Measurements from ENCODE around the gene CH25H. TPM values are rescaled to one million over a fixed set of nuclear protein-coding genes. Genes with fewer than 3 reads are reported as not detected.
"Not testable (repeated sequence)": the region's sequence is repeated elsewhere in the genome, so short reads cannot be mapped to it uniquely, and the experiment has no call there.

The CH25H gene
- total RNA-seq, 2 experiments from 2014 or later = not detected

- no peak overlapping the region for H3K4me3 Mint-ChIP-seq
- no peak for DNase-seq
- POLR2A ChIA-PET = no interaction called here
- no peaks in the 10 kb centered on the region for H3K9me3 Mint-ChIP-seq
- CTCF ChIA-PET = interaction anchor here (0.8 to 1.2 kb wide), 3 partner anchors 39 to 241 kb away, joined by 3 read pairs; no protein-coding TSS in a partner anchor
- no peak overlapping the region for H3K27ac Mint-ChIP-seq
- no peaks in the 10 kb centered on the region for H3K36me3 Mint-ChIP-seq (ENCODE audit: low read depth)
- H3K27me3 Mint-ChIP-seq = peaks cover 29% of the 10 kb centered on the region
- H3K4me1 Mint-ChIP-seq = no peaks in the 10 kb centered on the region
These were observed 31.3 kb downstream of the CH25H start for GRCh38 chr10:89175816-89176215.

- H3K27ac Mint-ChIP-seq = no peak overlapping the region
- H3K9me3 Mint-ChIP-seq = no peaks in the 10 kb centered on the region
- H3K27me3 Mint-ChIP-seq = peaks cover 36% of the 10 kb centered on the region
- POLR2A ChIA-PET = no interaction called here
- H3K36me3 Mint-ChIP-seq (ENCODE audit: low read depth) = no peaks in the 10 kb centered on the region
- DNase-seq = no peak
- H3K4me1 Mint-ChIP-seq = no peaks in the 10 kb centered on the region
- CTCF ChIA-PET = no interaction called here
- H3K4me3 Mint-ChIP-seq = no peak overlapping the region
These were observed 34.0 kb downstream of the CH25H start for GRCh38 chr10:89173075-89173474.

GRCh38 chr10:89171996-89172395 lies 35.1 kb downstream of the CH25H start:
- ChIA-PET POLR2A (no interaction called here), CTCF (no interaction called here)
- DNase-seq = no peak
- Mint-ChIP-seq H3K36me3 (ENCODE audit: low read depth) (no peaks in the 10 kb centered on the region), H3K4me1 (no peaks in the 10 kb centered on the region), H3K4me3 (no peak overlapping the region), H3K9me3 (no peaks in the 10 kb centered on the region), H3K27me3 (peaks cover 36% of the 10 kb centered on the region), H3K27ac (no peak overlapping the region)

- Mint-ChIP-seq H3K36me3 (ENCODE audit: low read depth) (no peaks in the 10 kb centered on the region), H3K9me3 (no peaks in the 10 kb centered on the region), H3K4me3 (no peak overlapping the region), H3K27ac (no peak overlapping the region), H3K4me1 (no peaks in the 10 kb centered on the region), H3K27me3 (peaks cover 39% of the 10 kb centered on the region)
- POLR2A ChIA-PET = no interaction called here
- CTCF ChIA-PET = no interaction called here
- no peak for DNase-seq
These were observed 35.7 kb downstream of the CH25H start for GRCh38 chr10:89171263-89171872.

GRCh38 chr10:89168354-89168900 lies 38.7 kb downstream of the CH25H start:
- H3K27me3 Mint-ChIP-seq = peaks cover 44% of the 10 kb centered on the region
- POLR2A ChIA-PET, CTCF ChIA-PET: not testable (repeated sequence)

GRCh38 chr10:89167915-89168314 lies 39.2 kb downstream of the CH25H start:
- no peak overlapping the region for H3K27ac Mint-ChIP-seq
- peaks cover 24% of the 10 kb centered on the region for H3K4me1 Mint-ChIP-seq
- POLR2A ChIA-PET = no interaction called here
- no peaks in the 10 kb centered on the region for H3K36me3 Mint-ChIP-seq (ENCODE audit: low read depth)
- peaks cover 41% of the 10 kb centered on the region for H3K27me3 Mint-ChIP-seq
- no peaks in the 10 kb centered on the region for H3K9me3 Mint-ChIP-seq
- CTCF ChIA-PET = interaction anchor here (1.1 kb wide), 1 partner anchor 46 kb away, joined by 3 read pairs; no protein-coding TSS in a partner anchor
- H3K4me3 Mint-ChIP-seq = no peak overlapping the region
- DNase-seq = no peak

More at GRCh38 chr10:89168354-89168900, 38.7 kb downstream of the CH25H start:
- not testable (repeated sequence) for H3K27ac Mint-ChIP-seq; H3K9me3 Mint-ChIP-seq; H3K36me3 Mint-ChIP-seq (ENCODE audit: low read depth); H3K4me3 Mint-ChIP-seq; DNase-seq
- peaks cover 19% of the 10 kb centered on the region for H3K4me1 Mint-ChIP-seq

- no peak for DNase-seq
- peaks cover 27% of the 10 kb centered on the region for H3K27me3 Mint-ChIP-seq
- H3K9me3 Mint-ChIP-seq = no peaks in the 10 kb centered on the region
- H3K27ac Mint-ChIP-seq = no peak overlapping the region
- ChIA-PET CTCF (no interaction called here), POLR2A (no interaction called here)
- H3K4me3 Mint-ChIP-seq = no peak overlapping the region
- H3K36me3 Mint-ChIP-seq (ENCODE audit: low read depth) = no peaks in the 10 kb centered on the region
- H3K4me1 Mint-ChIP-seq = peaks cover 24% of the 10 kb centered on the region
These were observed 41.2 kb downstream of the CH25H start for GRCh38 chr10:89165923-89166322.

GRCh38 chr10:89164920-89165319 lies 42.2 kb downstream of the CH25H start:
- ChIA-PET POLR2A (no interaction called here), CTCF (interaction anchor here (2.1 kb wide), 1 partner anchor 49 kb away, joined by 5 read pairs; no protein-coding TSS in a partner anchor)
- H3K27me3 Mint-ChIP-seq = peaks cover 27% of the 10 kb centered on the region
- H3K9me3 Mint-ChIP-seq = no peaks in the 10 kb centered on the region
- no peak overlapping the region for H3K4me3 Mint-ChIP-seq
- DNase-seq = no peak
- H3K36me3 Mint-ChIP-seq (ENCODE audit: low read depth) = no peaks in the 10 kb centered on the region
- H3K27ac Mint-ChIP-seq = no peak overlapping the region
- peaks cover 24% of the 10 kb centered on the region for H3K4me1 Mint-ChIP-seq

- DNase-seq = no peak
- Mint-ChIP-seq H3K9me3 (no peaks in the 10 kb centered on the region), H3K27me3 (peaks cover 30% of the 10 kb centered on the region), H3K4me3 (peak overlapping the region; percentile 42), H3K36me3 (ENCODE audit: low read depth) (no peaks in the 10 kb centered on the region), H3K4me1 (peaks cover 24% of the 10 kb centered on the region), H3K27ac (peak overlapping the region; percentile 48)
- ChIA-PET POLR2A (interaction anchor here (0.6 to 0.9 kb wide), 2 partner anchors 20 to 51 kb away, joined by 3 read pairs; no protein-coding TSS in a partner anchor), CTCF (interaction anchor here (1.0 to 2.1 kb wide), 4 partner anchors 43 to 230 kb away, joined by 4 to 5 read pairs (median 4); partner anchors contain the start of gene CH25H)
These were observed 43.0 kb downstream of the CH25H start for GRCh38 chr10:89164080-89164479.

- Mint-ChIP-seq H3K27me3 (peaks cover 30% of the 10 kb centered on the region), H3K9me3 (no peaks in the 10 kb centered on the region), H3K27ac (peak overlapping the region; percentile 48), H3K4me3 (peak overlapping the region; percentile 42), H3K4me1 (peaks cover 29% of the 10 kb centered on the region), H3K36me3 (ENCODE audit: low read depth) (no peaks in the 10 kb centered on the region)
- POLR2A ChIA-PET = interaction anchor here (0.6 to 0.9 kb wide), 2 partner anchors 19 to 51 kb away, joined by 3 read pairs; no protein-coding TSS in a partner anchor
- CTCF ChIA-PET = interaction anchor here (1.0 to 2.1 kb wide), 5 partner anchors 44 to 230 kb away, joined by 3 to 5 read pairs (median 4); partner anchors contain the start of gene CH25H
- DNase-seq = peak; percentile 65
These were observed 43.7 kb downstream of the CH25H start for GRCh38 chr10:89163265-89163995.

GRCh38 chr10:89162596-89162995 lies 44.5 kb downstream of the CH25H start:
- ChIA-PET POLR2A (no interaction called here), CTCF (interaction anchor here (1.0 kb wide), 1 partner anchor 230 kb away, joined by 3 read pairs; no protein-coding TSS in a partner anchor)
- H3K9me3 Mint-ChIP-seq = no peaks in the 10 kb centered on the region
- H3K36me3 Mint-ChIP-seq (ENCODE audit: low read depth) = no peaks in the 10 kb centered on the region
- H3K4me3 Mint-ChIP-seq = no peak overlapping the region
- H3K4me1 Mint-ChIP-seq = peaks cover 30% of the 10 kb centered on the region
- H3K27ac Mint-ChIP-seq = no peak overlapping the region
- DNase-seq = no peak
- peaks cover 30% of the 10 kb centered on the region for H3K27me3 Mint-ChIP-seq

GRCh38 chr10:89160339-89160738 lies 46.8 kb downstream of the CH25H start:
- H3K27me3 Mint-ChIP-seq = peaks cover 38% of the 10 kb centered on the region
- peaks cover 25% of the 10 kb centered on the region for H3K4me1 Mint-ChIP-seq
- H3K9me3 Mint-ChIP-seq = no peaks in the 10 kb centered on the region
- DNase-seq = no peak
- H3K4me3 Mint-ChIP-seq = no peak overlapping the region
- H3K27ac Mint-ChIP-seq = no peak overlapping the region
- CTCF ChIA-PET = no interaction called here
- POLR2A ChIA-PET = no interaction called here
- no peaks in the 10 kb centered on the region for H3K36me3 Mint-ChIP-seq (ENCODE audit: low read depth)

GRCh38 chr10:89159761-89160160 lies 47.4 kb downstream of the CH25H start:
- H3K27ac Mint-ChIP-seq = no peak overlapping the region
- no peaks in the 10 kb centered on the region for H3K9me3 Mint-ChIP-seq
- H3K4me1 Mint-ChIP-seq = peaks cover 25% of the 10 kb centered on the region
- CTCF ChIA-PET = interaction anchor here (0.9 kb wide), 1 partner anchor 130 kb away, joined by 3 read pairs; no protein-coding TSS in a partner anchor
- peaks cover 42% of the 10 kb centered on the region for H3K27me3 Mint-ChIP-seq
- no peaks in the 10 kb centered on the region for H3K36me3 Mint-ChIP-seq (ENCODE audit: low read depth)
- no peak for DNase-seq
- POLR2A ChIA-PET = no interaction called here
- H3K4me3 Mint-ChIP-seq = no peak overlapping the region
